Breast epithelium (tissue), 3 donors: Measurements from ENCODE around the gene SLC23A1.

ENCODE experiments used
- POLR2A ChIP-seq: fragments of 450-650 bp; IDR thresholded peaks from one replicate; pipeline ENCODE4 v1.6.1; 2016; ENCODE audit warnings: antibody characterized with exemption, mild to moderate bottlenecking, moderate library complexity
- POLR2AphosphoS5 ChIP-seq, 3 donors: sonication (generic); formaldehyde crosslinking; IDR thresholded peaks; one replicate each; pipeline ENCODE4 v1.6.1; 2017; ENCODE audit warnings: antibody characterized with exemption in 3 of 3
- TF ChIP-seq, protein P1 (sequence below), 3 donors: fragments of 450-650 bp; IDR thresholded peaks; one replicate each; pipeline ENCODE4 v1.5.1; 2016 to 2017; ENCODE audit warnings: antibody characterized with exemption in 3 of 3, mild to moderate bottlenecking in 3 of 3, moderate library complexity in 3 of 3

DNA sequence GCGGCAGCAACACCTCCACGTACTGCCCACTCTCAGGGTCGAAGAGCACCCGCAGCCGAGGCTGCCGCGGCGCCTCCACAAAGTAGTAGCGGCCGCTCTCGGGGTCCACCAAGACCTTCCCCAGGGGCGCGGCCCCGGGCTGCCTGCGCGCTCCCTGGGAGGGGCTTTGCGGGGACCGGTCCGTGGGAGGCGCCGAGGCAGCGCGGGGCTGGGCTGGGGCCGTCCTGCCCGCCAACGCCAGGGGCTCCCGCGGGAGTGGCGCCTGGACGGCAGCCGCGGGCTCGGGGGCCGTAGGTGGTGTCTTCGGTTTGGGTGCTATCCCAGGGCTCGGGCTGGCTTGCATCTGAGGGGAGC, 9.2 kb upstream of the SLC23A1 start:
- TF ChIP-seq, protein P1, sequence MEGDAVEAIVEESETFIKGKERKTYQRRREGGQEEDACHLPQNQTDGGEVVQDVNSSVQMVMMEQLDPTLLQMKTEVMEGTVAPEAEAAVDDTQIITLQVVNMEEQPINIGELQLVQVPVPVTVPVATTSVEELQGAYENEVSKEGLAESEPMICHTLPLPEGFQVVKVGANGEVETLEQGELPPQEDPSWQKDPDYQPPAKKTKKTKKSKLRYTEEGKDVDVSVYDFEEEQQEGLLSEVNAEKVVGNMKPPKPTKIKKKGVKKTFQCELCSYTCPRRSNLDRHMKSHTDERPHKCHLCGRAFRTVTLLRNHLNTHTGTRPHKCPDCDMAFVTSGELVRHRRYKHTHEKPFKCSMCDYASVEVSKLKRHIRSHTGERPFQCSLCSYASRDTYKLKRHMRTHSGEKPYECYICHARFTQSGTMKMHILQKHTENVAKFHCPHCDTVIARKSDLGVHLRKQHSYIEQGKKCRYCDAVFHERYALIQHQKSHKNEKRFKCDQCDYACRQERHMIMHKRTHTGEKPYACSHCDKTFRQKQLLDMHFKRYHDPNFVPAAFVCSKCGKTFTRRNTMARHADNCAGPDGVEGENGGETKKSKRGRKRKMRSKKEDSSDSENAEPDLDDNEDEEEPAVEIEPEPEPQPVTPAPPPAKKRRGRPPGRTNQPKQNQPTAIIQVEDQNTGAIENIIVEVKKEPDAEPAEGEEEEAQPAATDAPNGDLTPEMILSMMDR (IDR thresholded peaks at IDR 0.05), result no peak
- no peak for TF ChIP-seq POLR2AphosphoS5 (IDR thresholded peaks at IDR 0.05)
- TF ChIP-seq POLR2A, result no peak
